Transverse colon (tissue), 4 donors: Measurements from ENCODE around the gene ARNT2.

Experiments
- EP300 ChIP-seq: sonication (generic); formaldehyde crosslinking; IDR thresholded peaks from one replicate; pipeline ENCODE4 v1.6.1; 2017; ENCODE audit warnings: antibody characterized with exemption, low read depth
- POLR2A ChIP-seq: fragments of 450-650 bp; IDR thresholded peaks from one replicate; pipeline ENCODE4 v1.6.1; 2016; ENCODE audit warnings: antibody characterized with exemption, mild to moderate bottlenecking, moderate library complexity
- POLR2AphosphoS5 ChIP-seq, 3 donors: sonication (generic); formaldehyde crosslinking; IDR thresholded peaks; one replicate each; pipeline ENCODE4 v1.6.1; 2016; ENCODE audit warnings: antibody characterized with exemption in 3 of 3
- TF ChIP-seq, protein P1 (sequence below), 5 experiments: fragments of 200-600 bp in 3 of 5; fragments of 450-650 bp in 2 of 5; sonication (generic) in 3 of 5; IDR thresholded peaks; 1 replicate in 2 of 5; 2 replicates in 3 of 5; pipeline ENCODE4 v1.5.1; 2016 to 2017; ENCODE audit warnings: antibody characterized with exemption in 5 of 5, inconsistent platforms in 3 of 5, mild to moderate bottlenecking in 2 of 5, moderate library complexity in 1 of 5

DNA sequence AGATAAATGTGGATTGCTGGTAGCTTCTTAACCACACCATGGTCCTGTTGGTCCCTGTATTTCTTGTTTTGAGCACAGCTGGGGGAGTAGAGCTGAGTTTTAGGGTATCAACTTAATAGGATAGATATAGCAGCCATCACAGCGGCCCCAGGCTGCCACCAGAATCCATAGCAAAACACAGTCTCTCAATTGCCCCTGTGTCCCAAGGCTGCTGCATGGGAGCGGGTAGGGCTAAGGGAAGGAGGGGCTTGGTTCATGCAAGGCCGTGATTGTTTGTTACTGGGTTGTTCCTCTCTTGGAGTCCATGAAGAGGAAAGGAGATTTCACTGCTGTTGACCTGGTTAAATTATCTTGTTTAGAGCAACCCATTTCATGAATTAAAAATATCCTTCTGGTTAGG lies 22.1 kb downstream of the ARNT2 start:
- TF ChIP-seq, protein P1, sequence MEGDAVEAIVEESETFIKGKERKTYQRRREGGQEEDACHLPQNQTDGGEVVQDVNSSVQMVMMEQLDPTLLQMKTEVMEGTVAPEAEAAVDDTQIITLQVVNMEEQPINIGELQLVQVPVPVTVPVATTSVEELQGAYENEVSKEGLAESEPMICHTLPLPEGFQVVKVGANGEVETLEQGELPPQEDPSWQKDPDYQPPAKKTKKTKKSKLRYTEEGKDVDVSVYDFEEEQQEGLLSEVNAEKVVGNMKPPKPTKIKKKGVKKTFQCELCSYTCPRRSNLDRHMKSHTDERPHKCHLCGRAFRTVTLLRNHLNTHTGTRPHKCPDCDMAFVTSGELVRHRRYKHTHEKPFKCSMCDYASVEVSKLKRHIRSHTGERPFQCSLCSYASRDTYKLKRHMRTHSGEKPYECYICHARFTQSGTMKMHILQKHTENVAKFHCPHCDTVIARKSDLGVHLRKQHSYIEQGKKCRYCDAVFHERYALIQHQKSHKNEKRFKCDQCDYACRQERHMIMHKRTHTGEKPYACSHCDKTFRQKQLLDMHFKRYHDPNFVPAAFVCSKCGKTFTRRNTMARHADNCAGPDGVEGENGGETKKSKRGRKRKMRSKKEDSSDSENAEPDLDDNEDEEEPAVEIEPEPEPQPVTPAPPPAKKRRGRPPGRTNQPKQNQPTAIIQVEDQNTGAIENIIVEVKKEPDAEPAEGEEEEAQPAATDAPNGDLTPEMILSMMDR (IDR thresholded peaks at IDR 0.05) = no peak
- TF ChIP-seq POLR2A (no peak), POLR2AphosphoS5 (IDR thresholded peaks at IDR 0.05) (no peak), EP300 (no peak)
